HepG2 (cell line): ENCODE results near the gene TM9SF4. TPM values are rescaled to one million over a fixed set of nuclear protein-coding genes. Genes with fewer than 3 reads are reported as not detected.

ENCODE experiments used
- ATAC-seq: fragments of 200-7000 bp; cut with Tn5 transposase; 3 replicates; pipeline ENCODE4 v1.9.1; 2020; ENCODE audit warnings: mild to moderate bottlenecking, moderate library complexity
- BruUV-seq: library from RNA; stranded (reverse); fragments of 400-500 nt; replicated peaks from 2 replicates; lab custom pipeline; 2021; lab: Mats Ljungman, UMichigan
- CTCF ChIA-PET: fragments of 300-600 bp; formaldehyde crosslinking; extraction: SDS; loops from one replicate; lab custom pipeline; 2021; ENCODE audit warnings: low total read pairs, inconsistent platforms, low intra/inter-chr PET ratio; lab: Yijun Ruan, JAX
- POLR2A ChIA-PET: fragments of 350-600 bp; sonication (Branson Sonifier 250); formaldehyde crosslinking; loops from one replicate; lab custom pipeline; 2020; ENCODE audit warnings: antibody characterized with exemption, inconsistent platforms; lab: Yijun Ruan, JAX
- DNase-seq: peaks from one replicate; pipeline ENCODE4 v3.0.0-alpha.2; 2015; ENCODE audit warnings: low spot score
- FAIRE-seq: peaks from 3 replicates; lab custom pipeline; 2011; peaks lifted over from hg19 to GRCh38; lab: Jason Lieb, UNC
- H2AFZ ChIP-seq: one replicate; pipeline ENCODE4 v1.6.1; 2011; ENCODE audit warnings: low read length, inconsistent platforms
- H3K27ac ChIP-seq: fragments of 300-600 bp; 3 replicates; pipeline ENCODE4 v1.8.0; 2011; ENCODE audit warnings: mixed run types, mild to moderate bottlenecking, mixed read lengths, low read length, inconsistent platforms; ENCODE audit not compliant: insufficient read depth; ENCODE audit errors: extremely low read length
- H3K27me3 ChIP-seq, 2 experiments: fragments of 200-600 bp in 1 of 2; 2 replicates in 1 of 2; 3 replicates in 1 of 2; pipeline versions ENCODE4 v1.6.0 to v1.8.0; 2011; ENCODE audit warnings: low read length in 2 of 2, mild to moderate bottlenecking in 2 of 2, moderate library complexity in 2 of 2, inconsistent platforms in 1 of 2; ENCODE audit not compliant: insufficient read depth in 2 of 2, control insufficient read depth in 1 of 2
- H3K36me3 ChIP-seq, 2 experiments: fragments of 200-600 bp in 1 of 2; replicated peaks in 1 of 2; 2 replicates in 1 of 2; 3 replicates in 1 of 2; pipeline versions ENCODE4 v1.5.1 to v1.8.0; 2011; ENCODE audit warnings: low read length in 2 of 2, inconsistent platforms in 1 of 2; ENCODE audit not compliant: insufficient read depth in 2 of 2, control insufficient read depth in 1 of 2
- H3K4me1 ChIP-seq: 2 replicates; pipeline ENCODE4 v1.5.1; 2012; ENCODE audit warnings: low read length, inconsistent platforms; ENCODE audit not compliant: insufficient read depth
- H3K4me2 ChIP-seq: 2 replicates; pipeline ENCODE4 v1.6.0; 2011; ENCODE audit warnings: low read depth, low read length, inconsistent platforms
- H3K4me3 ChIP-seq, 3 experiments: fragments of 200-600 bp in 1 of 3; sonication (generic), shearing (Covaris generic) in 1 of 3; replicated peaks in 1 of 3; 2 replicates each; pipeline ENCODE4 v1.5.1; 2011 to 2016; ENCODE audit warnings: low read length in 3 of 3, inconsistent platforms in 2 of 3, low read depth in 2 of 3, mild to moderate bottlenecking in 2 of 3, control low read depth in 1 of 3, mixed read lengths in 1 of 3; ENCODE audit not compliant: insufficient read depth in 1 of 3
- H3K79me2 ChIP-seq: one replicate; pipeline ENCODE4 v1.6.1; 2011; ENCODE audit warnings: low read length, inconsistent platforms; ENCODE audit not compliant: insufficient read depth
- H3K9ac ChIP-seq: 2 replicates; pipeline ENCODE4 v1.6.0; 2011; ENCODE audit warnings: mild to moderate bottlenecking, low read depth, low read length, inconsistent platforms; ENCODE audit not compliant: insufficient read depth
- H3K9me3 ChIP-seq: 2 replicates; pipeline ENCODE4 v1.5.1; 2012; ENCODE audit warnings: mild to moderate bottlenecking, low read length
- H4K20me1 ChIP-seq: 2 replicates; pipeline ENCODE4 v1.6.0; 2011; ENCODE audit warnings: inconsistent platforms, mild to moderate bottlenecking, low read length, moderate library complexity; ENCODE audit not compliant: insufficient read depth
- ATF7 ChIP-seq, 2 experiments: fragments of 450-650 bp in 1 of 2; sonication (generic) in 1 of 2; formaldehyde crosslinking in 1 of 2; IDR thresholded peaks; 2 replicates each; pipeline versions ENCODE4 v1.4.0 to v1.6.1; 2016 to 2020; ENCODE audit warnings: antibody characterized with exemption in 1 of 2, mild to moderate bottlenecking in 1 of 2, missing genetic modification reagents in 1 of 2
- DNMT1 ChIP-seq: sonication (generic); formaldehyde crosslinking; IDR thresholded peaks from 2 replicates; pipeline ENCODE4 v1.5.1; 2020; ENCODE audit warnings: mild to moderate bottlenecking, missing genetic modification reagents
- JUNB ChIP-seq: sonication (generic); formaldehyde crosslinking; IDR thresholded peaks from 2 replicates; pipeline ENCODE4 v1.8.0; 2022; ENCODE audit warnings: missing genetic modification reagents, mild to moderate bottlenecking, borderline replicate concordance
- MAFG ChIP-seq: sonication (generic); formaldehyde crosslinking; IDR thresholded peaks from 2 replicates; pipeline ENCODE4 v1.5.1; 2020; ENCODE audit warnings: mild to moderate bottlenecking, missing genetic modification reagents
- NR1H2 ChIP-seq: sonication (generic); formaldehyde crosslinking; IDR thresholded peaks from 2 replicates; pipeline ENCODE4 v1.8.1; 2022; ENCODE audit warnings: low read depth, missing genetic modification reagents, borderline replicate concordance
- POLR2A ChIP-seq, 2 experiments: IDR thresholded peaks; 2 replicates each; pipeline ENCODE4 v1.6.1; 2011; ENCODE audit warnings: low read depth in 2 of 2, low read length in 2 of 2, mild to moderate bottlenecking in 1 of 2, moderate library complexity in 1 of 2; ENCODE audit not compliant: insufficient read depth in 1 of 2
- REXO4 ChIP-seq: sonication (generic); formaldehyde crosslinking; IDR thresholded peaks from 2 replicates; pipeline ENCODE4 v1.8.0; 2022; ENCODE audit warnings: missing genetic modification reagents, mild to moderate bottlenecking, borderline replicate concordance
- ZBTB38 ChIP-seq: sonication (generic); formaldehyde crosslinking; IDR thresholded peaks from 2 replicates; pipeline ENCODE4 v1.5.1; 2020; ENCODE audit warnings: mild to moderate bottlenecking, missing genetic modification reagents
- ZHX1 ChIP-seq: sonication (generic); formaldehyde crosslinking; IDR thresholded peaks from 2 replicates; pipeline ENCODE4 v1.8.1; 2022; ENCODE audit warnings: low read depth, mild to moderate bottlenecking, missing genetic modification reagents
- ZNF180 ChIP-seq: sonication (generic); formaldehyde crosslinking; IDR thresholded peaks from 2 replicates; pipeline ENCODE4 v1.4.0; 2020; ENCODE audit warnings: low read depth, missing genetic modification reagents, borderline replicate concordance
- ZNF430 ChIP-seq: sonication (generic); formaldehyde crosslinking; IDR thresholded peaks from 2 replicates; pipeline ENCODE4 v1.9.0; 2021; ENCODE audit warnings: mild to moderate bottlenecking, missing genetic modification reagents
- ZNF44 ChIP-seq: sonication (generic); formaldehyde crosslinking; IDR thresholded peaks from 2 replicates; pipeline ENCODE4 v1.5.1; 2020; ENCODE audit warnings: mild to moderate bottlenecking, missing genetic modification reagents
- ZNF737 ChIP-seq: sonication (generic); formaldehyde crosslinking; IDR thresholded peaks from 2 replicates; pipeline ENCODE4 v1.5.0; 2020; ENCODE audit warnings: missing genetic modification reagents, mild to moderate bottlenecking, borderline replicate concordance
- ZSCAN12 ChIP-seq: sonication (generic); formaldehyde crosslinking; IDR thresholded peaks from 2 replicates; pipeline ENCODE4 v1.9.0; 2021; ENCODE audit warnings: mild to moderate bottlenecking, missing genetic modification reagents
- ZSCAN5A ChIP-seq: sonication (generic); formaldehyde crosslinking; IDR thresholded peaks from 2 replicates; pipeline ENCODE4 v1.8.0; 2022; ENCODE audit warnings: mild to moderate bottlenecking, missing genetic modification reagents, borderline replicate concordance
- WGBS: methylation state at CpG from one replicate; pipeline ENCODE4 v1.1.6; 2017; ENCODE audit warnings: low lambda C conversion rate; 5-methylcytosine and 5-hydroxymethylcytosine counted together
- in situ Hi-C: cut with HindIII; loops from 2 replicates; pipeline ENCODE4 v1.10.0; 2017; ENCODE audit warnings: low pct_unique_long_range_greater_than_20kb; ENCODE audit not compliant: extremely low pct_ligation_motif_present
- intact Hi-C: fragments of 100-400 bp; cut with micrococcal nuclease; formaldehyde crosslinking; loops from one replicate; pipeline ENCODE4 v1.10.0; 2022; ENCODE audit not compliant: unreplicated experiment
- polyA plus RNA-seq, 8 experiments: library from polyadenylated mRNA; depleted of rRNA in 3 of 8; stranded (reverse) in 7 of 8; unstranded in 1 of 8; fragments of >200 nt; fragmentation: Illumina TruSeq in 4 of 8; extraction: Trizol in 4 of 8; gene quantifications; 2 replicates each; pipeline versions ENCODE4 v1.2.1 to v1.2.3, GENCODE V29; 2011 to 2016; ENCODE audit warnings: low read depth in 4 of 8, missing spikeins in 1 of 8, mixed read lengths in 1 of 8; ENCODE audit not compliant: insufficient read depth in 1 of 8
- total RNA-seq, 5 experiments: library from RNA; depleted of rRNA; stranded (reverse); fragments of >200 nt; fragmentation: Illumina TruSeq; extraction: Trizol; gene quantifications; 2 replicates each; pipeline ENCODE4 v1.2.3, GENCODE V29; 2016; ENCODE audit warnings: low read depth in 1 of 5

TM9SF4 gene
- total and polyA plus RNA-seq, 2 of the 13 experiments (the other 11 are each of a cell fraction or from before 2014, with no cell fraction given), result 53.5 to 171 TPM

GRCh38 chr20:32208499-32209154 lies 99.1 kb downstream of the TM9SF4 start (continued):
- 0 out of 2 replicates have a peak, but pooled peaks have one; percentile 7 for TF ChIP-seq ZSCAN5A (CRISPR knock-in tag)
- 0 out of 2 replicates have a peak, but pooled peaks have one; percentile 12 for TF ChIP-seq ZBTB38 (CRISPR knock-in tag)
- TF ChIP-seq ZNF737 (CRISPR knock-in tag), result peak; percentile 50; the same call in 1 of the 2 replicates
- TF ChIP-seq REXO4 (CRISPR knock-in tag), result 0 out of 2 replicates have a peak, but pooled peaks have one; percentile 41
- no peak for TF ChIP-seq ZNF180

GRCh38 chr20:32209850-32210605 lies 100.5 kb downstream of the TM9SF4 start:
- POLR2A ChIA-PET, result interaction anchor here (1.0 to 1.5 kb wide), 2 partner anchors 51 to 79 kb away, joined by 3 read pairs; no protein-coding TSS in a partner anchor
- peaks cover 13 to 38% of the 10 kb centered on the region in 2 experiments for H3K36me3 ChIP-seq
- peak; percentile 18; the same call in 1 of the 2 replicates for TF ChIP-seq ZBTB38 (CRISPR knock-in tag)
- TF ChIP-seq ZHX1 (CRISPR knock-in tag), result 0 out of 2 replicates have a peak, but pooled peaks have one; percentile 32
- no peak for TF ChIP-seq MAFG
- 0 out of 2 replicates have a peak, but pooled peaks have one; percentile 13 for TF ChIP-seq DNMT1
- TF ChIP-seq ATF7 (IDR thresholded peaks at IDR 0.05), result no peak
- TF ChIP-seq ATF7 (CRISPR knock-in tag; IDR thresholded peaks at IDR 0.05), result 0 out of 2 replicates have a peak, but pooled peaks have one; percentile 44
- TF ChIP-seq ZSCAN12 (CRISPR knock-in tag), result no peak
- TF ChIP-seq POLR2A (IDR thresholded peaks at IDR 0.05; ENCODE audit: insufficient read depth in 1 of 2, low read depth in 2 of 2, low read length in 2 of 2), result 0 out of 4 replicates have a peak, but pooled peaks of 1 of the 2 experiments have one; percentile 46
- TF ChIP-seq NR1H2 (CRISPR knock-in tag), result 0 out of 2 replicates have a peak, but pooled peaks have one; percentile 10
- TF ChIP-seq JUNB, result peak; percentile 36; the same call in 1 of the 2 replicates
- TF ChIP-seq ZNF430 (CRISPR knock-in tag), result no peak
- TF ChIP-seq ZNF44, result no peak
- 79% methylated on average over 9 of the region's 9 CpGs for WGBS
- H3K27me3 ChIP-seq, result peaks cover 0 to 7% of the 10 kb centered on the region in 2 experiments; a peak in 1 of 5 replicates
- H3K4me3 ChIP-seq, result no peak overlapping the region
- CTCF ChIA-PET, result no interaction called here
- H2AFZ ChIP-seq, result no peak overlapping the region
- peak overlapping the region; percentile 84; the same call in 1 of the 2 replicates for H3K4me2 ChIP-seq
- H3K9me3 ChIP-seq, result no peaks in the 10 kb centered on the region
- H3K79me2 ChIP-seq, result peaks cover 41% of the 10 kb centered on the region
- peaks cover 14% of the 10 kb centered on the region for H4K20me1 ChIP-seq
- intact Hi-C loops, result loop anchor here (5.0 kb wide), 3 partner anchors 47 to 117 kb away; no protein-coding TSS in a partner anchor
- FAIRE-seq, result peak; percentile 8
- no peak for DNase-seq
- H3K9ac ChIP-seq, result no peak overlapping the region
- no TSS peak for BruUV-seq
- H3K27ac ChIP-seq, result peak overlapping the region; percentile 15
- peaks cover 64% of the 10 kb centered on the region for H3K4me1 ChIP-seq
- no peak for ATAC-seq
- in situ Hi-C loops, result no loop called here
